ENCODE measurements around the gene USP10.

DNA sequence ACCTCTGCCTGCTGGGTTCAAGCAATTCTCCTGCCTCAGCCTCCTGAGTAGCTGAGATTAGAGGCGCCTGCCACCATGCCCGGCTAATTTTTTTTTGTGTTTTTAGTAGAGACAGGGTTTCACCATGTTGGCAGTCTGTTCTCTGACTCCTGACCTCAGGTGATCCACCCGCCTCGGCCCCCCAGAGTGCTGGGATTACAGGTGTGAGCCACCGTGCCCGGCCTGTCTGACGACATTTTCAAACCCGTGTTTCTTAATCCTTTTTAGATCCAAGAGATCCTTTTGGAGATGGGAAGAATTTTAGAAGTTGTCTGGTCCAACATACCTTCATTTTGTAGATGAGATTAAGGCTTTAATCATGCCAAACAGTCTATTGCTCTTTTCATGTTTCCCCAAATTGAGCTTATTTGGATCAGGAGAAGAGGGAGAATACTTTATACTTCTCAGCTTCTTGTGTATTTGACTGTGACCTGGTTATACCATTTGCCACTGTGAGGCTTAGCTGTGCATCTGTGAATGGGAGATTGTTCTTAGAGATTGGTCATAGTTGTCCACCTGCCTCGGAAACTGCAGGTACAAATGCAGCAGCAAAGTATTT is 25.8 kb downstream of the USP10 start:
- TF ChIP-seq, protein P1, sequence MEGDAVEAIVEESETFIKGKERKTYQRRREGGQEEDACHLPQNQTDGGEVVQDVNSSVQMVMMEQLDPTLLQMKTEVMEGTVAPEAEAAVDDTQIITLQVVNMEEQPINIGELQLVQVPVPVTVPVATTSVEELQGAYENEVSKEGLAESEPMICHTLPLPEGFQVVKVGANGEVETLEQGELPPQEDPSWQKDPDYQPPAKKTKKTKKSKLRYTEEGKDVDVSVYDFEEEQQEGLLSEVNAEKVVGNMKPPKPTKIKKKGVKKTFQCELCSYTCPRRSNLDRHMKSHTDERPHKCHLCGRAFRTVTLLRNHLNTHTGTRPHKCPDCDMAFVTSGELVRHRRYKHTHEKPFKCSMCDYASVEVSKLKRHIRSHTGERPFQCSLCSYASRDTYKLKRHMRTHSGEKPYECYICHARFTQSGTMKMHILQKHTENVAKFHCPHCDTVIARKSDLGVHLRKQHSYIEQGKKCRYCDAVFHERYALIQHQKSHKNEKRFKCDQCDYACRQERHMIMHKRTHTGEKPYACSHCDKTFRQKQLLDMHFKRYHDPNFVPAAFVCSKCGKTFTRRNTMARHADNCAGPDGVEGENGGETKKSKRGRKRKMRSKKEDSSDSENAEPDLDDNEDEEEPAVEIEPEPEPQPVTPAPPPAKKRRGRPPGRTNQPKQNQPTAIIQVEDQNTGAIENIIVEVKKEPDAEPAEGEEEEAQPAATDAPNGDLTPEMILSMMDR (IDR thresholded peaks at IDR 0.05 in 4 of 5, conservative IDR thresholded peaks at IDR 0.05 in 1 of 5): no peak
- TF ChIP-seq POLR2A (IDR thresholded peaks at IDR 0.05): no peak
